DND-41 (cell line): Measurements from ENCODE around the gene ABCA3.

Source experiments
- CTCF ChIP-seq: IDR thresholded peaks from 2 replicates; pipeline ENCODE4 v1.5.1; 2012; ENCODE audit warnings: borderline replicate concordance, low read length, moderate library complexity, mild to moderate bottlenecking; ENCODE audit not compliant: poor library complexity, severe bottlenecking; ENCODE audit errors: extremely low read depth
- EZH2 ChIP-seq: IDR thresholded peaks from 3 replicates; pipeline ENCODE4 v1.6.1; 2012; ENCODE audit warnings: borderline replicate concordance, low read depth, mild to moderate bottlenecking, moderate library complexity, low read length, inconsistent platforms; ENCODE audit not compliant: severe bottlenecking

GRCh38 chr16:2325791-2326190, 14.7 kb downstream of the ABCA3 start:
- TF ChIP-seq CTCF (no peak), EZH2 (no peak)
